GM12892 (cell line): ENCODE measurements around the gene SYT15B.
"Not testable (repeated sequence)": the region's sequence is repeated elsewhere in the genome, so short reads cannot be mapped to it uniquely, and the experiment has no call there.

Experiments used
- DNase-seq: peaks from one replicate; pipeline ENCODE4 v3.0.0; 2011; ENCODE audit not compliant: insufficient read length
- FAIRE-seq: peaks from 2 replicates; lab custom pipeline; 2011; peaks lifted over from hg19 to GRCh38; lab: Jason Lieb, UNC

Gene SYT15B

DNA sequence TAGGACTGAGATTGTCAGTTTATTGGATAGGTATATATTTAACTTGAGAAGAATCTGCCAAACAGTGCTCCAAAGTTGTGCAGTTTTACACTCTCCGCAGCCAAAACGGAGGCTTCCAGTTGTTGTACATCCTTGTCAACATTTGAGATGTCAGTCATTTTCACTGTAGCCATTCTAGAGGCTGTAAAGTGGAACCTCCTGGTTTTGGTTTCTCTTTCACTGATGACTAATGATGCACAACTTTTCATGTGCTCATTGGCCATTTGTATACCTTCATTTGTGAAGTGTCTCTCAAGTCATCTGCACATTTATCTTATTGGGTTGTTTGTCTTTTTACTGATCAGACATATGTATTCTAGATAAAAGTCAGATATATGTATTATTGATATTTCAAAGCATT, 22.5 kb downstream of the SYT15B start:
- not testable (repeated sequence) for FAIRE-seq, DNase-seq

DNA sequence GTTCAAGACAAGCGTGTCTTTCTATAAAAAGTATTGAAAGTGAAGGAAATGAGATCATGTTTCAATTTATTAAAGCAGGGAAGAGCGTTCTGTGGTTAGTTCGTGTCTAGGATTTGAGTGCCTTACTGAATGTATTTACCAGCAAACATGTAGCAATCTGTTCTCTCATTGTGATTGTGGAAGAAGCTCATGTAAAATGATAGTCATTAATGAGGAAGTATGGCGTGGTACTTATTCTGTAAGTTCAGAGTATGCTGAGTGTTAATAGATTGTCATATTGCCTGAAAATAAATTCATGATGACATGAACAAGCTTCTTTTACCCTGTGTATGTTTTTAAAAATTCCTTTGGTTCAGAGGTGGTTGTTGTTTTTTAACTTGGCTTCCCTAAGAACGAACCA, 32.5 kb downstream of the SYT15B start:
- FAIRE-seq, DNase-seq: not testable (repeated sequence)

GRCh38 chr10:47725740-47726139, 37.7 kb downstream of the SYT15B start:
- not testable (repeated sequence) for DNase-seq, FAIRE-seq

DNA sequence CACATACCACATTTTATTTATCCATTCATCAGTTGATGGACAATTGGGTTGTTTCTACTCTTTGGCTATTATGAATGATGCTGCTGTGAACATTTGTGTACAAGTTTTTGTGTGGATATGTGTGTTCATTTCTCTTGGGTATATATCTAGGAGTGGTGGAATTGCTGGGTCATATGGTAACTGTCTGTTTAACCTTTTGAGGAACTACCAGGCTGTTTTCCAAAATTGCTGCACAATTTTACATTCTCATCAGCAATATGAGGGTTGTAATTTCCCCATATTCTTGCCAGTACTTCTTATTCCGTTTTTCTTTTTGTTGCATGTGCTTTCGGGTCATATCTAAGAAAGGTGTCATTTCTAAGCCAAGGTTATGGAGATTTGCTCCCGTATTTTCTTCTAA, 38.3 kb downstream of the SYT15B start:
- FAIRE-seq, DNase-seq: not testable (repeated sequence)

GRCh38 chr10:47724119-47724518, 39.3 kb downstream of the SYT15B start:
- DNase-seq, FAIRE-seq: not testable (repeated sequence)

DNA sequence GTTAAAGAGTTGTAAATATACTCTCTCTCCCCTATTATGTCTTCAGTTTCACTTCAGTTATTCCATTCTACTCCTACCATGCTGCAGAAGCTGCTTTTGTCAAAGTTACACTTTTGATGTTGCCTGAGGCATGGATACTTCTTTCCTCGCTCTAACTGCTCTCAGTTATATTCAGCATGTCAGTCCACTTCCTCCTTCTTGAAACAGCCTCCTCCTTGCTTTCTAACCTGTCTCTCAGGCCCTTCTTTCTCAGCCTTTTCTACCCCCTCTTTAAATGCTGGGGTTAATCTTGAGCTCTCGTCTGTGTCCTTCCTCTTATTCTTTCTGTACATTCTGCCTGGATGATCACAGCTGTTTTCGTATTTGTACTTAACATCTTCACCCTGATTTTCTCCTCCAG, 40.0 kb downstream of the SYT15B start:
- DNase-seq, FAIRE-seq: not testable (repeated sequence)

DNA sequence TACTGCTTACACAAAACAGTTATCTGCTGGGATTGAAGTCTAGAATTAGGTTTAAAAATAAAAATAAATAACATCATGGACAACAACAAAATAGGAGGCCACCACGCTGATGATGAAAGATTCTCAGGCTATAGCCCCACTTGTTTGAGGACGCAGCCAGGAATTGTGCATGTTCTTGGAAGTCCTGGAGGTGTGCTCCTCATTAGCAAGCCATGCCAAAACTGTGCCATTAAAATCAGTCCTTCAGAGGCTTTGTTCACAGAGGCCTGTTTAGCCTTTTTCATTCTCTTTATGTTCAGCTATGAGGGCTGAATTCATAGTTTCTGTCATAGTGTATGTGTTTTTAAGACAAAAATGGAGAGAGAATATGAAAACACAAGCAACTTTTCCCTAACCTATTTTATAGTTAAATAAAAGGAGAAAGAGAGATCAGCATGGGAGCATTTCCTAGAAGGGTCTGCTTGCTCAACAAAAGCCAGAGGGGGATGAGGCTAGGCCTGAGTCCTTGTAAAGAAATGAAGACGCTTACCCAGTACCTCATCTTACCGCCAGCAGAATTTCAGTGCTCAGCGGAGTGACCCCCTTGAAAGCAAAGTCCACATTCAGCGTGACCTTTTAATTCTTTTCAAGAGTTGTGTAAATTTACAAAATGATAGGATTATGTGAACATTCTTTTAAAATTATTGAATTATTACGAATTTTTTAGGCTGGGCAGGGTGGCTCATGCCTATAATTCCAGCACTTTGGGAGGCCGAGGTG, 46.2 kb downstream of the SYT15B start:
- DNase-seq, FAIRE-seq: not testable (repeated sequence)
